Astrocyte of the spinal cord (primary cell): ENCODE data around the gene SELENOP.

Experiments
- DNase-seq: peaks from one replicate; pipeline ENCODE4 v3.0.0; 2011; ENCODE audit warnings: low read depth, low spot score
- H3K4me3 ChIP-seq: 2 replicates; pipeline ENCODE4 v1.5.1; 2011; ENCODE audit warnings: low read depth, mild to moderate bottlenecking, low read length, moderate library complexity
- in situ Hi-C: cut with HindIII; loops from 2 replicates; pipeline ENCODE4 v1.10.0; 2017; ENCODE audit warnings: low sequenced_read_pairs
- TF ChIP-seq, protein P1 (sequence below): IDR thresholded peaks from 2 replicates; pipeline ENCODE4 v1.5.1; 2012; ENCODE audit warnings: low read depth, mild to moderate bottlenecking, low read length, inconsistent platforms

The SELENOP gene

DNA sequence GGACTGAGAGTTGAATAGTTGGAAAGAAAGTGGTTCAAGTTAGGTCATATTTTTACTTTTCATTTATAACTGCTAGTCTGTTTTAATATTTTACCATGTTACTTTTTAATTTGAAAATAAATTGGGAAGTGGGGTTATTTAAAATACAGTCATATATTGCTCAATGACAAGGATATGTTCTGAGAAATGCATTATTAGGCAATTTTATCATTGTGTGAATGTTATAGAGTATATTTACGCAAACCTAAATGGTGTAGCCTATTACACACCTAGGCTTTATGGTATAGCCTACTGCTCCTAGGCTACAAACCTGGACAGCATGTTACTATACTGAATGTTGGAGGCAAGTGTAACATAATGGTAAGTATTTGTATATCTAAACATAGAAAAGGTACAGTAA, 49.9 kb downstream of the SELENOP start:
- H3K4me3 ChIP-seq: no peak overlapping the region
- in situ Hi-C loops: no loop called here
- TF ChIP-seq, protein P1, sequence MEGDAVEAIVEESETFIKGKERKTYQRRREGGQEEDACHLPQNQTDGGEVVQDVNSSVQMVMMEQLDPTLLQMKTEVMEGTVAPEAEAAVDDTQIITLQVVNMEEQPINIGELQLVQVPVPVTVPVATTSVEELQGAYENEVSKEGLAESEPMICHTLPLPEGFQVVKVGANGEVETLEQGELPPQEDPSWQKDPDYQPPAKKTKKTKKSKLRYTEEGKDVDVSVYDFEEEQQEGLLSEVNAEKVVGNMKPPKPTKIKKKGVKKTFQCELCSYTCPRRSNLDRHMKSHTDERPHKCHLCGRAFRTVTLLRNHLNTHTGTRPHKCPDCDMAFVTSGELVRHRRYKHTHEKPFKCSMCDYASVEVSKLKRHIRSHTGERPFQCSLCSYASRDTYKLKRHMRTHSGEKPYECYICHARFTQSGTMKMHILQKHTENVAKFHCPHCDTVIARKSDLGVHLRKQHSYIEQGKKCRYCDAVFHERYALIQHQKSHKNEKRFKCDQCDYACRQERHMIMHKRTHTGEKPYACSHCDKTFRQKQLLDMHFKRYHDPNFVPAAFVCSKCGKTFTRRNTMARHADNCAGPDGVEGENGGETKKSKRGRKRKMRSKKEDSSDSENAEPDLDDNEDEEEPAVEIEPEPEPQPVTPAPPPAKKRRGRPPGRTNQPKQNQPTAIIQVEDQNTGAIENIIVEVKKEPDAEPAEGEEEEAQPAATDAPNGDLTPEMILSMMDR: no peak
- no peak for DNase-seq

GRCh38 chr5:42760426-42760825, 51.3 kb downstream of the SELENOP start:
- TF ChIP-seq, protein P1: no peak
- in situ Hi-C loops: no loop called here
- H3K4me3 ChIP-seq: no peak overlapping the region
- no peak for DNase-seq

- TF ChIP-seq, protein P1: no peak
- in situ Hi-C loops: no loop called here
- no peak for DNase-seq
- H3K4me3 ChIP-seq: no peak overlapping the region
Observed at GRCh38 chr5:42759456-42759855, 52.2 kb downstream of the SELENOP start.

GRCh38 chr5:42756606-42757601, 54.8 kb downstream of the SELENOP start, which contains the start of gene CCDC152:
CCDC152 (plus strand) TSS chr5:42756818; CDS start chr5:42759122, 2,304 bp downstream.
- TF ChIP-seq, protein P1: no peak
- DNase-seq: peak; percentile 40
- in situ Hi-C loops: no loop called here
- peak within 1 kb of the TSS; percentile 52 for H3K4me3 ChIP-seq

GRCh38 chr5:42753099-42753498, 58.6 kb downstream of the SELENOP start:
- H3K4me3 ChIP-seq: no peak overlapping the region
- no peak for DNase-seq
- in situ Hi-C loops: no loop called here
- TF ChIP-seq, protein P1: no peak

- DNase-seq: no peak
- in situ Hi-C loops: no loop called here
- TF ChIP-seq, protein P1: no peak
- H3K4me3 ChIP-seq: no peak overlapping the region
Observed at GRCh38 chr5:42751044-42751443, 60.6 kb downstream of the SELENOP start.
